Ishikawa (cell line): Measurements from ENCODE around the gene CCDC57.

Source experiments
- CEBPB ChIP-seq: IDR thresholded peaks from 2 replicates; pipeline ENCODE4 v1.6.1; 2012
- CREB1 ChIP-seq: IDR thresholded peaks from 2 replicates; pipeline ENCODE4 v1.6.1; 2012; ENCODE audit warnings: low read depth
- EGR1 ChIP-seq: IDR thresholded peaks from 2 replicates; pipeline ENCODE4 v1.6.1; 2012
- EP300 ChIP-seq: IDR thresholded peaks from 2 replicates; pipeline ENCODE4 v1.6.1; 2012; ENCODE audit warnings: borderline replicate concordance
- FOXM1 ChIP-seq: IDR thresholded peaks from 2 replicates; pipeline ENCODE4 v1.6.1; 2012; ENCODE audit warnings: low read depth, borderline replicate concordance
- MAX ChIP-seq: IDR thresholded peaks from 2 replicates; pipeline ENCODE4 v1.6.1; 2012
- NFIC ChIP-seq: IDR thresholded peaks from 2 replicates; pipeline ENCODE4 v1.6.1; 2012
- RAD21 ChIP-seq: IDR thresholded peaks from 2 replicates; pipeline ENCODE4 v1.6.1; 2012; ENCODE audit warnings: low read depth
- REST ChIP-seq: IDR thresholded peaks from 2 replicates; pipeline ENCODE4 v1.6.1; 2012; ENCODE audit warnings: low read depth, mild to moderate bottlenecking
- TAF1 ChIP-seq: IDR thresholded peaks from 2 replicates; pipeline ENCODE4 v1.6.1; 2012; ENCODE audit warnings: low read depth, mild to moderate bottlenecking
- TCF12 ChIP-seq: IDR thresholded peaks from 2 replicates; pipeline ENCODE4 v1.6.1; 2012; ENCODE audit warnings: low read depth
- TEAD4 ChIP-seq: IDR thresholded peaks from 2 replicates; pipeline ENCODE4 v1.6.1; 2012
- YY1 ChIP-seq: IDR thresholded peaks from 2 replicates; pipeline ENCODE4 v1.6.1; 2012; ENCODE audit warnings: low read depth
- ZBTB7A ChIP-seq: IDR thresholded peaks from 2 replicates; pipeline ENCODE4 v1.6.1; 2012; ENCODE audit warnings: low read depth
- TF ChIP-seq, protein P1 (sequence below): IDR thresholded peaks from 2 replicates; pipeline ENCODE4 v1.6.1; 2012

CCDC57 gene

GRCh38 chr17:82226809-82227628, 14.4 kb upstream of the CCDC57 start:
- TF ChIP-seq TAF1 (no peak), FOXM1 (no peak), EGR1 (no peak), TCF12 (no peak), EP300 (no peak), MAX (no peak), CREB1 (no peak), YY1 (no peak), NFIC (no peak), RAD21 (no peak), TEAD4 (no peak), CEBPB (no peak), REST (no peak), ZBTB7A (no peak)
- TF ChIP-seq, protein P1, sequence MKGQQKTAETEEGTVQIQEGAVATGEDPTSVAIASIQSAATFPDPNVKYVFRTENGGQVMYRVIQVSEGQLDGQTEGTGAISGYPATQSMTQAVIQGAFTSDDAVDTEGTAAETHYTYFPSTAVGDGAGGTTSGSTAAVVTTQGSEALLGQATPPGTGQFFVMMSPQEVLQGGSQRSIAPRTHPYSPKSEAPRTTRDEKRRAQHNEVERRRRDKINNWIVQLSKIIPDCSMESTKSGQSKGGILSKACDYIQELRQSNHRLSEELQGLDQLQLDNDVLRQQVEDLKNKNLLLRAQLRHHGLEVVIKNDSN, result no peak

- TF ChIP-seq CREB1, result no peak
- TF ChIP-seq TEAD4, result no peak
- no peak for TF ChIP-seq FOXM1
- no peak for TF ChIP-seq CEBPB
- no peak for TF ChIP-seq RAD21
- TF ChIP-seq REST, result no peak
- no peak for TF ChIP-seq EGR1
- TF ChIP-seq TAF1, result no peak
- TF ChIP-seq YY1, result no peak
- TF ChIP-seq, protein P1, result no peak
Measured at GRCh38 chr17:82226146-82226808, 13.6 kb upstream of the CCDC57 start.

DNA sequence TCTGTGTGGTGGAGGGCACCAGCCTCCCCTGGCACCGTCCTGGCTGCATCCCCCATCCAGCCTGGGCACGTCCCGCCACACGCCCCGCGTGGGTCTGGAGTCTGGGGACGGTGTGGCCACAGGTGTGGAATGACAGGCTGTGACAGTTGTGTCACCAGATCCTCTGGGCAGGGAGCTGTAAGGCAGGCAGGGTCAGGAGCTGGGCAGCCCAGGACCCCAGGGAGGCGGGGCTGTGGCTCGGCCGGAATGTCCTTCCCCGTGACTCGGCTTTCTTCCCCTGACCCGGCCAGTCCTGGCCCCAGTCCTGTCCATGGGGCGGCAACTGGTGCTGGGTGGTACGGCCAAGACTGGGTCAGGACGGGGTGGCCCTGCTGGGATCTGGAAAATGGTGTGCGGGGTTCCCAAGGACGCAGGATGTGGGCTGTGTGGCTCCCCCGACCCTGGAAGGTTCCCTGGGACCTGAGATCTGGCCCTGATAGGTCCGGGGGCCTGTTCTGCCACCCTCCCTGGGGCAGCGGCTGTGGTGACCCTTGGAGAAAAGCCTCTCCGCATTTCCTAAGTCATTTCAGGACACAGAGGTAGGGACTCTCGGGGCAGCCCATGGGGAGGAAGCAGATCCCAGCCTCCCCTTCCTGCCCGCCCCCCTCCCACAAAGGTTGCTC, 12.9 kb upstream of the CCDC57 start:
- TF ChIP-seq, protein P1, result no peak
- TF ChIP-seq EP300 (no peak), TEAD4 (no peak), YY1 (no peak), EGR1 (no peak), TCF12 (no peak), TAF1 (no peak), FOXM1 (no peak), CEBPB (no peak), CREB1 (no peak), MAX (no peak), NFIC (no peak), REST (no peak), ZBTB7A (no peak), RAD21 (no peak)
